ENCODE data around the gene NPSR1.
"Not testable (repeated sequence)": the region's sequence is repeated elsewhere in the genome, so short reads cannot be mapped to it uniquely, and the experiment has no call there.

NPSR1 gene

DNA sequence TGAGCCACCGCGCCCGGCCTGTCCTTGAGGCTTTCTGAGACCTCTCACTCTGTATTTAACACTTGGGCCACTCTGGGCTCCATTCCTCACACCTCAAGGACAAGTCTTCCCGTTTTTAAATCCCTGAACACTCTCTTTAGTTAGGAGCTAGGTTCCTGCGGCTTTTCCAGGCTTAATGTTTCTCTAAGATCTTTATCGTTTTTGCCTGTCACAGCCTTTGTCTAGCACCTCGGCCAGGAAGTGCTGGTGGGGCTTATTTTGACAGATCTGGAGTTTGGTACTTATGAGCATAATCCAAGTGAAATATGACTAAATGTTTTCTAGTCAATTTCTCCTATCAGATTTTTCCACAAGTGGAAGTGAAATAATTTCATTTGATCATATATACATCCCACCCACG, 192.7 kb downstream of the NPSR1 start:
- Histone ChIP-seq H3K4me3 (ENCODE audit: low read length) (no peak overlapping the region), H3K36me3 (ENCODE audit: control insufficient read depth, insufficient read depth, low read length, severe bottlenecking) (no peaks in the 10 kb centered on the region), H3K9me3 (ENCODE audit: control insufficient read depth, low read length) (no peaks in the 10 kb centered on the region), H3K4me1 (ENCODE audit: control insufficient read depth, insufficient read depth, low read length) (peaks cover 8% of the 10 kb centered on the region), H3K9ac (ENCODE audit: low read length) (no peak overlapping the region), H3K27me3 (replicated peaks; ENCODE audit: control insufficient read depth, insufficient read depth, low read length) (peaks cover 25% of the 10 kb centered on the region)
- DNase-seq (ENCODE audit: low read depth) = no peak

GRCh38 chr7:34851431-34851830, 193.4 kb downstream of the NPSR1 start:
- peaks cover 8% of the 10 kb centered on the region for H3K4me1 ChIP-seq (ENCODE audit: control insufficient read depth, insufficient read depth, low read length)
- no peak overlapping the region for H3K4me3 ChIP-seq (ENCODE audit: low read length)
- H3K36me3 ChIP-seq (ENCODE audit: control insufficient read depth, insufficient read depth, low read length, severe bottlenecking) = no peaks in the 10 kb centered on the region
- H3K9ac ChIP-seq (ENCODE audit: low read length) = no peak overlapping the region
- no peaks in the 10 kb centered on the region for H3K9me3 ChIP-seq (ENCODE audit: control insufficient read depth, low read length)
- H3K27me3 ChIP-seq (replicated peaks; ENCODE audit: control insufficient read depth, insufficient read depth, low read length) = peaks cover 23% of the 10 kb centered on the region
- DNase-seq (ENCODE audit: low read depth) = no peak

DNA sequence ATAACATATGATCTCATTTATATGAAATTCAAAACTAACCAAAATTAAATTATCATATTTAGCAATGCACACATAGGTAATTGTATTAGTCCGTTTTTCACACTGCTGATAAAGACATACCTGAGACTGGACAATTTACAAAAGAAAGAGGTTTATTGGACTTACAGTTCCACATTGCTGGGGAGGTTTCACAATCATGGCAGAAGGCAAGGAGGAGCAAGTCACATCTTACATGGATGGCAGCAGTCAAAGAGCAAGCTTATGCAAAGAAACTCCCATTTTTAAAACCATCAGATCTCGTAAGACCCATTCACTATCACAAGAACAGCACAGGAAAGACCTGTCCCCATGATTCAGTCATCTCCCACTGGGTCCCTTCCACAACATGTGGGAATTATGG, 200.4 kb downstream of the NPSR1 start:
- not testable (repeated sequence) for H3K9ac ChIP-seq (ENCODE audit: low read length); H3K36me3 ChIP-seq (ENCODE audit: control insufficient read depth, insufficient read depth, low read length, severe bottlenecking); H3K27me3 ChIP-seq (replicated peaks; ENCODE audit: control insufficient read depth, insufficient read depth, low read length); H3K9me3 ChIP-seq (ENCODE audit: control insufficient read depth, low read length); H3K4me1 ChIP-seq (ENCODE audit: control insufficient read depth, insufficient read depth, low read length); DNase-seq (ENCODE audit: low read depth); H3K4me3 ChIP-seq (ENCODE audit: low read length)

DNA sequence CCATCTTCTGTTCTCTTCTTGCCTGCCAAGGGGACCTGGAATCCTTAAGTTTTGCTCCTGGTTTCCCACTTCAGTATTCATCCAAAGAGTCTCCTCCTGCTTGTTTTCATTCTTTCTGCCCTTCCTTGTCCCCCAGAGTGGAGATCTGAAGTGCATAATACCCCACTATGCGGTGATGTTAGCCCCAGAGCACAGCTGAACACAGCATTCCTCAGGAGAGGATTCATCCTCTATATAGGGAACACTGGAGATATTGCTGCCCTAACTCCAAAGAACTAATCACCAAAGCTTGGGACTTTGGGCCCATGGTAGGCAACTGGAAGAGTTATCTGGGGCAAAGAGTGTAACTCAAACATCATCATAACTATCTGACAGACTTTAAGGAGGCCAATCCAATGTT, 201.3 kb downstream of the NPSR1 start:
- H3K9me3 ChIP-seq (ENCODE audit: control insufficient read depth, low read length); H3K9ac ChIP-seq (ENCODE audit: low read length); H3K36me3 ChIP-seq (ENCODE audit: control insufficient read depth, insufficient read depth, low read length, severe bottlenecking); H3K27me3 ChIP-seq (replicated peaks; ENCODE audit: control insufficient read depth, insufficient read depth, low read length); H3K4me1 ChIP-seq (ENCODE audit: control insufficient read depth, insufficient read depth, low read length); H3K4me3 ChIP-seq (ENCODE audit: low read length); DNase-seq (ENCODE audit: low read depth): not testable (repeated sequence)

- not testable (repeated sequence) for H3K9me3 ChIP-seq (ENCODE audit: control insufficient read depth, low read length); H3K4me1 ChIP-seq (ENCODE audit: control insufficient read depth, insufficient read depth, low read length); H3K4me3 ChIP-seq (ENCODE audit: low read length); H3K36me3 ChIP-seq (ENCODE audit: control insufficient read depth, insufficient read depth, low read length, severe bottlenecking); H3K9ac ChIP-seq (ENCODE audit: low read length); DNase-seq (ENCODE audit: low read depth); H3K27me3 ChIP-seq (replicated peaks; ENCODE audit: control insufficient read depth, insufficient read depth, low read length)
These were observed 208.2 kb downstream of the NPSR1 start for GRCh38 chr7:34866222-34866621.

DNA sequence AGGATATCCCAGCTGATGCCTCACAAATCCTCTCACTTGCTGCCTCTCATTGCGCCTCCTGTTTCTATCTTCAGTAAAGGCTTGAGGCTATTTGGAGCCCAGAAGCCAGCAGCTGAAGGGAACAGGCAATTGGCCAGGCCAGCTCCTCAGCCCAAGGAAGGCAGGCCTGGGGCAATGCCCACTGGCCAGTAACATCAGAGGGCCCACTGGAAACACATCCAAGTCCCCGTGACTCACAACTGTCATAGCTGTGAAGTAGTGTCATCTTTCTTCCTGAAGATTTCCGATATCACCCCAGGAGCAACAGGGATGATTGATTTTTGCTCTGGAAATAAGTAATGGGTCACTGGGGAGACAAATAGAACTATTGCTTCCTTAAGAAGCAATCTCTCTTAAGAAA, 209.3 kb downstream of the NPSR1 start:
- H3K4me3 ChIP-seq (ENCODE audit: low read length); H3K9ac ChIP-seq (ENCODE audit: low read length); H3K27me3 ChIP-seq (replicated peaks; ENCODE audit: control insufficient read depth, insufficient read depth, low read length); H3K36me3 ChIP-seq (ENCODE audit: control insufficient read depth, insufficient read depth, low read length, severe bottlenecking); H3K9me3 ChIP-seq (ENCODE audit: control insufficient read depth, low read length); H3K4me1 ChIP-seq (ENCODE audit: control insufficient read depth, insufficient read depth, low read length); DNase-seq (ENCODE audit: low read depth): not testable (repeated sequence)

DNA sequence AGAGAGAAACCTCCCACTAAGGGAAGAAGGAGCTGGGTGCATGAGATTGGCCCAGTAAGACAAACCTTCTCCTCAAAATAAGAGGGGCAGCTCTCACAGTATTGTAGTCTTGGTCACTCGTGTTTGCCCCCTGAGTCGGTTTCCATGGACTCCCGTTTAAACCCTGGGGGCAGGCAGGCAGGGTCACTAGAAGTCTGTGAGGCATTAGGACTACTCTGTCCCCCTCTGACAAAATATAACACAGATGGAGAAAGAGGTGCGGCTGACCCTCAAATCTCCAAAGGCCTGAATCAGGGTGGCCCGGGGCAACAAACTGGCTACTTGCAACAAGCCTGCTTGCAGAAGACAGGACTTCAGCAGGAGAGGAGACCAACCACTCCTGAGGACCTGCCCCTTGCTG, 210.6 kb downstream of the NPSR1 start:
- H3K4me3 ChIP-seq (ENCODE audit: low read length); H3K4me1 ChIP-seq (ENCODE audit: control insufficient read depth, insufficient read depth, low read length); H3K9me3 ChIP-seq (ENCODE audit: control insufficient read depth, low read length); DNase-seq (ENCODE audit: low read depth); H3K9ac ChIP-seq (ENCODE audit: low read length); H3K36me3 ChIP-seq (ENCODE audit: control insufficient read depth, insufficient read depth, low read length, severe bottlenecking); H3K27me3 ChIP-seq (replicated peaks; ENCODE audit: control insufficient read depth, insufficient read depth, low read length): not testable (repeated sequence)

DNA sequence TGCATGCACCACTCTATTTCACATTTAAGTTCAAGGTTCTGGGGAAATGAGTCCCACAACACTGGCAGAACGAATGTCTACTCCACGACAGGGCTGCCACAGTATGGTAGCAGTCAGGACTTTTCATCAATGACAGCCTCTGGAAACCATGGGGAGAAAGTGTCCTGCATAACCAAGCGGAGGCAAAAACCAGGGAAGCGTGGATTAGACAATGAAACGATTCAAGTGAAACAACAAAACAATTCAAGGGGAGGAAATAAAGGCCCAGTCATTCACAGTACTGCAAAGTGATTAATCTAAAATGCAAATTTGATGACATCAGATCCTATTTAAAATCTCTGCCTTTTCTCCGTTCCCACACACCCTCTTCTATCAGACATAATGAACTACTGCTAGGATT, 211.0 kb downstream of the NPSR1 start:
- H3K36me3 ChIP-seq (ENCODE audit: control insufficient read depth, insufficient read depth, low read length, severe bottlenecking) = no peaks in the 10 kb centered on the region
- H3K4me3 ChIP-seq (ENCODE audit: low read length) = no peak overlapping the region
- no peak for DNase-seq (ENCODE audit: low read depth)
- H3K27me3 ChIP-seq (replicated peaks; ENCODE audit: control insufficient read depth, insufficient read depth, low read length) = no peaks in the 10 kb centered on the region
- H3K4me1 ChIP-seq (ENCODE audit: control insufficient read depth, insufficient read depth, low read length) = no peaks in the 10 kb centered on the region
- no peak overlapping the region for H3K9ac ChIP-seq (ENCODE audit: low read length)
- no peaks in the 10 kb centered on the region for H3K9me3 ChIP-seq (ENCODE audit: control insufficient read depth, low read length)

DNA sequence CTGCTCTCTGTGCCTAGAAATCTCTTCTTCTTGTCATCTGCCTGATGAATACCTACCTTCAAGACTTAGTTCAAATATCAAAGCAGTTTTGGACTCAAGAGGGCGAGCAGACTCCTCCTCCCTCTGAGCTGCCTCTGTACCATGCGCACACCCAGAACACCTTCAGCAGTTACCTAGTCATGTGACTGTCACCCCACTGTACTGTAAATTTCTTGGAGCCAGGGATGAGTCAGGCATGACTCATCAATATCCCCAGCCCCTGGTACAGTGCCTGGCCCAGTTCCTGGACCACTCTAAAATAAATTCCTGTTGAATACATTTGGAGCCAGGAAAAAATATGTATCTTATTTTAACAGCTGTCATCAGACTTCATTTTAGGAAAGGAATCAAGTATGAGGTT, 212.0 kb downstream of the NPSR1 start:
- not testable (repeated sequence) for H3K4me1 ChIP-seq (ENCODE audit: control insufficient read depth, insufficient read depth, low read length); H3K9me3 ChIP-seq (ENCODE audit: control insufficient read depth, low read length); H3K9ac ChIP-seq (ENCODE audit: low read length); DNase-seq (ENCODE audit: low read depth); H3K4me3 ChIP-seq (ENCODE audit: low read length); H3K36me3 ChIP-seq (ENCODE audit: control insufficient read depth, insufficient read depth, low read length, severe bottlenecking); H3K27me3 ChIP-seq (replicated peaks; ENCODE audit: control insufficient read depth, insufficient read depth, low read length)

DNA sequence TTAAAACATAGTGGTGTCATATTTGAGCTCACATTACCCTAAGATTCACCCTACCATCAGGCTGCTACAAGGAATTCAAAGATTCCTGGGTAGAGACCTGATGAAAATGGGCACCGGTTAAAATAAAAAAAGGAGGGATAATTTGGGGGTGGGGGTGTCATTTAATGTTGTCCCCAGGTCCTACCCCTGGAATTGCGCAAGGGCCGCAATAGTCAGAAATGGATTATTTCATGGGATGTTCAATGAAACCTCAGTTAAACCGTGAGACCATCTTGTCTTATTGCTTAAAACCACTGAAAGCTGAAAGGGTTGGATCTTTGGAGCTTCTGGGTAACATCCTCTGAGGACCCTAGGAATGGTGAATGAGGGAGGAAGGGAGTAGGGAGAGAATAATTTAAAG, 216.3 kb downstream of the NPSR1 start:
- not testable (repeated sequence) for DNase-seq (ENCODE audit: low read depth); H3K9ac ChIP-seq (ENCODE audit: low read length); H3K36me3 ChIP-seq (ENCODE audit: control insufficient read depth, insufficient read depth, low read length, severe bottlenecking); H3K27me3 ChIP-seq (replicated peaks; ENCODE audit: control insufficient read depth, insufficient read depth, low read length); H3K4me3 ChIP-seq (ENCODE audit: low read length); H3K9me3 ChIP-seq (ENCODE audit: control insufficient read depth, low read length); H3K4me1 ChIP-seq (ENCODE audit: control insufficient read depth, insufficient read depth, low read length)

- no peaks in the 10 kb centered on the region for H3K27me3 ChIP-seq (replicated peaks; ENCODE audit: control insufficient read depth, insufficient read depth, low read length)
- no peak overlapping the region for H3K4me3 ChIP-seq (ENCODE audit: low read length)
- H3K9ac ChIP-seq (ENCODE audit: low read length) = no peak overlapping the region
- no peaks in the 10 kb centered on the region for H3K4me1 ChIP-seq (ENCODE audit: control insufficient read depth, insufficient read depth, low read length)
- H3K9me3 ChIP-seq (ENCODE audit: control insufficient read depth, low read length) = no peaks in the 10 kb centered on the region
- H3K36me3 ChIP-seq (ENCODE audit: control insufficient read depth, insufficient read depth, low read length, severe bottlenecking) = no peaks in the 10 kb centered on the region
- no peak for DNase-seq (ENCODE audit: low read depth)
These were observed 217.5 kb downstream of the NPSR1 start for GRCh38 chr7:34875481-34875880.

- H3K9ac ChIP-seq (ENCODE audit: low read length); DNase-seq (ENCODE audit: low read depth); H3K36me3 ChIP-seq (ENCODE audit: control insufficient read depth, insufficient read depth, low read length, severe bottlenecking); H3K4me3 ChIP-seq (ENCODE audit: low read length); H3K27me3 ChIP-seq (replicated peaks; ENCODE audit: control insufficient read depth, insufficient read depth, low read length); H3K4me1 ChIP-seq (ENCODE audit: control insufficient read depth, insufficient read depth, low read length): not testable (repeated sequence)
- H3K9me3 ChIP-seq (ENCODE audit: control insufficient read depth, low read length) = peaks cover 23% of the 10 kb centered on the region
These were observed 221.1 kb downstream of the NPSR1 start for GRCh38 chr7:34878944-34879735.
